Activated CD8-positive, alpha-beta T cell treated with anti-CD3 and anti-CD28 coated beads, Interleukin-2, amount 10 ng/mL, durations not matched to agents 7 days and 5 days (primary cell): ENCODE data around the gene GPSM1. TPM values are rescaled to one million over a fixed set of nuclear protein-coding genes. Genes with fewer than 3 reads are reported as not detected.

ENCODE experiments used
- ATAC-seq: fragments of 150-1000 bp; cut with Tn5 transposase; one replicate; pipeline ENCODE4 v1.10.0; 2021; ENCODE audit warnings: moderate library complexity
- CTCF ChIA-PET: fragments of 350-600 bp; sonication (Branson Sonifier 250); formaldehyde crosslinking; loops from one replicate; lab custom pipeline; 2021; ENCODE audit warnings: antibody characterized with exemption; lab: Charles Lee
- POLR2A ChIA-PET: fragments of 350-600 bp; sonication (Branson Sonifier 250); formaldehyde crosslinking; loops from one replicate; lab custom pipeline; 2021; ENCODE audit warnings: antibody characterized with exemption; lab: Charles Lee
- DNase-seq: peaks from one replicate; pipeline ENCODE4 v3.0.0-alpha.2; 2020
- H3K27ac Mint-ChIP-seq: one replicate; pipeline ENCODE4 v1.8.0; 2021; ENCODE audit warnings: mild to moderate bottlenecking, mixed read lengths
- H3K27me3 Mint-ChIP-seq: one replicate; pipeline ENCODE4 v1.8.0; 2021; ENCODE audit warnings: low read depth, mixed read lengths
- H3K36me3 Mint-ChIP-seq: one replicate; pipeline ENCODE4 v1.8.0; 2021; ENCODE audit warnings: low read depth, mixed read lengths
- H3K4me1 Mint-ChIP-seq: one replicate; pipeline ENCODE4 v1.8.0; 2021; ENCODE audit warnings: low read depth, mixed read lengths
- H3K4me3 Mint-ChIP-seq: one replicate; pipeline ENCODE4 v1.8.0; 2021; ENCODE audit warnings: mild to moderate bottlenecking, mixed read lengths
- H3K9me3 Mint-ChIP-seq: one replicate; pipeline ENCODE4 v1.8.0; 2022; ENCODE audit warnings: mixed read lengths; ENCODE audit not compliant: insufficient read depth
- total RNA-seq, 2 experiments: library from RNA; stranded (reverse); gene quantifications; one replicate each; pipeline ENCODE4 v1.2.3, GENCODE V29; 2021

Gene GPSM1
- total RNA-seq, 2 experiments from 2014 or later, result 1.8 to 2.3 TPM

DNA sequence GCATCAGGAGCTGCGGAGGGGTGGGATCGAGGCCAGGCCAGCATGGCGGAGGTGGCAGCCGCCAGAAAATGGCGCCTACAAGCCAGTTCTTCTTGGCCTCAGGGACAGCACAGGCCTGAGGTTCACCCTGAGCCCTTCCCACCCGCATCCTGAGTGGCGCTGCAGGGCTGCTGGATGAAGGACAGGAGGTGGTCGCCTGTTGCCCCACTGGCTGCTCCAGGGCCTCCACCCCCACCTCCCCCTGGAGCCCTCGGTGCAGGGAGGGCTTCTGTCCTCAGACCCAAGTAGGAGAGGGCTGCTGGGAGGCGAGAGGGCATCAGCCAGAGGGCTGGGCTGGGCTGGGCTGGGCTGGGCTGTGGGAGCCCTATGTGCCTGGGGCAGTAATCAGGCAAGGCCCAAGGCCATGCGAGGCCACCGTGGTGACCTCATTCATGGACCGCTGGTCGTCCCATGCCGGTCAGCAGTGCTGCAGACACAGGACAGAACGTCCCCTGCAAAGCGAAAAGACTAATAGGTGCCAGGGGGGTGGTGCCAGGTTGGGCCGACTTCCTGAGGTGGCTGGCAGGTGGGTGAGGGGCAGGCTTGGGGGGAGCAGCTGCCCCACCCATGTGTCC is 13.8 kb downstream of the GPSM1 start:
- Mint-ChIP-seq H3K4me1 (no peaks in the 10 kb centered on the region), H3K9me3 (no peaks in the 10 kb centered on the region), H3K27me3 (no peaks in the 10 kb centered on the region), H3K4me3 (no peak overlapping the region), H3K27ac (no peak overlapping the region), H3K36me3 (no peaks in the 10 kb centered on the region)
- ATAC-seq, result no peak
- CTCF ChIA-PET, result no interaction called here
- no peak for DNase-seq
- POLR2A ChIA-PET, result no interaction called here

DNA sequence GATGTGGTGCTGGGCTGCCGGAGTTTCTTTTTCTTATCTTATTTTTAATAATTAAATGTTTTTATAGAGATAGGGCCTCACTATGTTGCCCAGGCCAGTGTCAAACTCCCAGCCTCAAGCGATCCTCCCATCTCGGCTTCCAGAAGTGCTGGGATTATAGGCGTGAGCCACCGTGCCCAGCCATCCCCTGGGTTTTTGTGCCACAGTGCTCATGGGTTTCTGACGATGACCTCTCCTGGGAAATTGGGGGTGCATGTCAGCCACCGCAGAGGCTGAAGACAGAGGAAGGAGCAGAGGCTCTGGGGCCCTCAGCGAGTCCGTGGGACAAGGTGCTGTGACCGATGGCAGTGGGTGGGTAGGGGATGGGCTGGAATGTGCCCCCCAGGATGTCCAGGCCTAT is 14.4 kb downstream of the GPSM1 start:
- no peak for ATAC-seq
- ChIA-PET CTCF (no interaction called here), POLR2A (no interaction called here)
- DNase-seq, result no peak
- Mint-ChIP-seq H3K4me3 (no peak overlapping the region), H3K36me3 (no peaks in the 10 kb centered on the region), H3K4me1 (no peaks in the 10 kb centered on the region), H3K27me3 (no peaks in the 10 kb centered on the region), H3K27ac (no peak overlapping the region), H3K9me3 (no peaks in the 10 kb centered on the region)

DNA sequence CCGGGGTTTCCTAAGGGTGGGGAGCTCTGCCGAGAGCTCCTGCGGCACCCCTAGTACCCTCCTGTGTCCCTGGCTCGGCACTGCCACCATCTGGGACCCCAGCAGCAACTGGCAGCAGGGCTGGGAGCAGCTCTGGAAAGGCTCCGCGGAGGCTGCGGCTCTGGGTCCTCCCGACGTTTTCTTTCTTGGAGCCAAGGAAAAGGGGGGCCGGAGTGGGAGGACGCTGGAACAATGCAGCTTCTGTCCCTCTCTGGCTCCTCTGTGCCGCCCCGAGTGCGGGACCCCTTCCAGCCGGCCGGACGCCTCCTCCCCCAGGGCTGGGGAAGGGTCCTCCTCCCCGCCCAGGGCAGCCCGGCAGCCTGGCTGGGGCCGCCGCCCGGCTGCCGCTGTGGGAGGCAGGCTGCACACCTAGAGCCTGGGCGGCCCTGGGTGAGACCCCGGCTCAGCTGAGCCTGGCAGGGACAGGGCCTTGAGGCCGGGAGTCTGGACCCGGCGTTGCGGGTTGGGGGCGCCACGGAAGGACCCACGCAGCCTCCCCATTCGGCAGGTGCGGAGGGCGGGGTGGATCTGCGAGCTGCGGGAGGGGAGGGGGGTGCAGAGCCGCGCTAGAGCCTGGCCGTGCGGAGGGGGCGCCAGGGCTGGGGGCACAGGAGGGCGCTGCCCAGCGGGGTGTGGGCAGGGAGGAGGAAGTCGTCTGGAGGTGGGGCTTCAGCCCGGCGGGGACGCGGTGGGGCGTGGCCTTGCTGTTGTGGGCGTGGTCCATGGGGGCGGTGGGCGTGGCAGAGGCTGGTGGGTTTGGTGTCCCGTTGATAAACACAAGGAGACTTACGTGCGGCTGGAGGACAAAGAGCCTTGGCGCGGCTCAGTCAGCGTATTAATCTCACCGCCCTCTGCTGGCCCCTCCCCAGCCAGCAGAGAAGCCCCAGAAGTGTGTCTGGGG is 15.1 kb downstream of the GPSM1 start:
- Mint-ChIP-seq H3K4me3 (no peak overlapping the region), H3K27ac (no peak overlapping the region), H3K36me3 (no peaks in the 10 kb centered on the region), H3K9me3 (no peaks in the 10 kb centered on the region), H3K27me3 (no peaks in the 10 kb centered on the region), H3K4me1 (no peaks in the 10 kb centered on the region)
- ChIA-PET CTCF (no interaction called here), POLR2A (no interaction called here)
- ATAC-seq (peak; percentile 72), DNase-seq (peak; percentile 71)

DNA sequence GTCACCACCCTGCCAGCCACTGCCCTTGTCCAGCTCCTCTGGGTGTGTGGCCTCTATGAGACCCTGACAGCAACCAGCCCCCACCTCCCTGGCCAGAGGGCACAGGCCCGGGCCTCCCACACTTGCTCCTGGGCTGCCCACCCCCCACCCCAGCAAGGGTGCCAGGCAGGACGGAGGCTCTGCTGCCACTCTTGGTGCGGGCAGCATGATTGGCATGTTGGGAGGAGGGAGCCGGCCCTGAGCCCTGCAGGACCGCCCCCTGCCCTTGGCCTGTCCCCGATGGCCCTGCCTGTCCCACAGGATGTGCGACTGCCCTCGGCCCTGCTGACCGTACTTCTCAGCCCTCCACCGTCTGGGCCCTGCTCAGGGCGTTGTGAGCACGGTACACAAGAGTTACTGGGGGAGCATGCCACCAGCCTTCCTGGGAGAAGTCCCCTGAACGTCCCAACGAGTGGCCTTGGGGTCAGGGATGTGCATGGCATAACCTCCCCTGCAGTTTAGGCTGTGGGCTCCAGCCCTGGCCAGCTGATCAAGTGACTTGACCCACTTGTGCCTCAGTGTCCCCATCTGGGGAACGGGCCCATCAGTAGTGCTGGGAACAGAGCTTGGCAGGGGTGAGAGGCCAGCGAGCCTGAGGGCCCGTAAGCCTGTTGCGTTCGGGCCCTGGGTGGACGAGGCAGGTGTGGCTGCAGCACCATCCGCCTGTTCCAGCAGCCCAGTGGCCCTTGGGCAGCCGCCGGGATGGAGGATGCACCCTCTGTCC is 16.0 kb downstream of the GPSM1 start:
- Mint-ChIP-seq H3K36me3 (no peaks in the 10 kb centered on the region), H3K27me3 (no peaks in the 10 kb centered on the region), H3K27ac (no peak overlapping the region), H3K4me1 (no peaks in the 10 kb centered on the region), H3K4me3 (no peak overlapping the region), H3K9me3 (no peaks in the 10 kb centered on the region)
- POLR2A ChIA-PET, result no interaction called here
- ATAC-seq (no peak), DNase-seq (no peak)
- CTCF ChIA-PET, result no interaction called here

DNA sequence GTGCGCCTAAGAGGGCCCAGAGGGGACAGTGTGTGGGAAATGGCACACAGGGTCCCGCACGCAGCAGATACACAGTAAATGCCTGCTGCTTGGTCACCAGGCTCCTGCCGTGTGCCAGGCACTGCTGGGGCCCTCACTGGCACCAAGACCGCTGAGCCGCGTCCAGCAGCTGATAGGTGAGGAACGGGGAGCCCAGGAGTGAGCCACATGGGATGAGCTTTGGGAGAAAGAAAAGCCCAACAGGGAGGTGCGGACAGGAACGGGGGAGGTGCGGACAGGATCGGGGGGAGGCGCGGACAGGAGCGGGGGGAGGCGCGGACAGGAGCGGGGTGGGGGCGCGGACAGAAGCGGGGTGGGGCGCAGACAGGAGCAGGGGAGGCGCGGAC is 16.5 kb downstream of the GPSM1 start:
- CTCF ChIA-PET, result no interaction called here
- no peaks in the 10 kb centered on the region for H3K4me1 Mint-ChIP-seq
- H3K36me3 Mint-ChIP-seq, result no peaks in the 10 kb centered on the region
- no peaks in the 10 kb centered on the region for H3K27me3 Mint-ChIP-seq
- no peak for ATAC-seq
- no peak for DNase-seq
- no peak overlapping the region for H3K27ac Mint-ChIP-seq
- POLR2A ChIA-PET, result no interaction called here
- H3K4me3 Mint-ChIP-seq, result no peak overlapping the region
- no peaks in the 10 kb centered on the region for H3K9me3 Mint-ChIP-seq

DNA sequence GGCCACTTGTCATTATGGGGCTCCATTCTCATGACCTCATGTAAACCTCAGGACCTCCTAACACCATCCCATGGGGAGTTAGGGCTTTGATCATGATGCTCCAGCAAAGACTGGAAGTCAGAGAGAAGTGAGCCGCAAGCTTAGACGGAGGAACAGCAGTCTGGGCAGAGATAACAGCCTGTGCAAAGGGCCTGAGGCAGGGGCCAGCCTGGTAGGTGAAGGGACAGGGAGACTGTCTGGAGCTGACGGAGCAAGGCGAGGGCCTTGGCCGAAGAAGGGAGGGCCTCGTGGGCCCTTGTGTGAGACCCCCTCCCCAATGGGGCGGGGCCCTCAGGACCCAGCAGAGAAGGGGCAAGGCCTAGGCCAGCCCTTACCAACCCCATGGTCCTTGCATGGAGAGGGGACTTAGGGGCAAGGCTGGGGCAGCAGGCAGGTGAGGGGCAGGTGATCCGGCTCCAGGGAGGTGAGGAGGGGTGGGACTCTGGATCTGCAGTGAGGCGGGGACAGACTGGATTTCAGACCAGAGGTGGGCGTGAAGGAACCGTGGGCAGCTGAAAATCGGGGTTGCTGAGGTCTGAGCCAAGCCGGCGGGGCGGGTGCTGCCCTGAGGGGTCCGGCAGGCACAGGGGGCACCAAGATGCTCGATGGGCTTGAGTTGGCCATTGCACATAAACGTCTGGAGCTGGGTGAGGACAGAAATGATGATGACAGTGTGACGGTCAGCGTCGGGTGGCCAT is 17.4 kb downstream of the GPSM1 start:
- no peak for DNase-seq

DNA sequence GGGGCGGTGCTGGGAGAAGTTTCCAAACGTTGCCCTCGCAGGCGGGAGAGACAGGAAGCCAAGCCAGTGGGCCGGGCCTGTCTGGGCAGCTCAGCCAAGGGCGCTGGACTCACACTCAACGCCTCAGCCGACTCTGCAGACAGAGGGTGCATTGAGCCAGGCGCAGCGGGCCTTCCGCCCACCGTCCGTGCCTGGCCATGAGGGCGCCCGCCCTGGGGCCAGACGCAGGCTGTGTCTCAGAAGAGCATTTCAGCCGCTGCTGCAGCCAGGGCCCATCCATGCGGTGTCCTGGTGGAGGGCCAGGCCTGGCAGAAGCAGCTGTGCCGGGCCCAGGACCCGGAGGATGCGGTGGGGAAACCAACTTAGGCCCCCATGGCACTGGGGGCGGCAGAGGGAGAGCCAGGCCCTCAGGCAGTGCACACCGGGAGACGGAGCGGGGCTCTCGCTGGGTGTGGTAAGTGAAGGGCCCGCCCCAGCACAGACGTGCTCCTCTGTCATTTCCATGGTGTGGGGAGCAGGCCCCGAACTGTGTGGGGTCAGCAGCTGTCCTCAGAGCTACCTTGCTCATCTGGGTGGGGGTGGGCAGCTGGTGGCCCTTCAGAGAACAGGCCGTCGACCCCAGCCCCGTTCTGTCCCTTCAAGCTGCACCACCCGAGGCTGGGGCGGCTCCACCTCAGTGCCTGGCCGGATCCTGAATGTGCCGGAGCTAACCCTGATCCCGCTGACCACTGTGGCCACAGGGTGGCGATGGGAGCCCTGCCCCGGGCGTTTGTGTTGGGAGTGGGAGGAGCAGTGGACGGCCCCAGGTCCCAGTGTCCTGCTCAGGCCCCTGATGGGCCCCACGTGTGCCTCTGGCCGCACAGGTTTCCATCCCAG is 18.2 kb downstream of the GPSM1 start:
- ATAC-seq (no peak), DNase-seq (no peak)
- CTCF ChIA-PET, result no interaction called here
- Mint-ChIP-seq H3K4me1 (no peaks in the 10 kb centered on the region), H3K27me3 (no peaks in the 10 kb centered on the region), H3K9me3 (no peaks in the 10 kb centered on the region), H3K36me3 (no peaks in the 10 kb centered on the region), H3K27ac (no peak overlapping the region), H3K4me3 (no peak overlapping the region)
- POLR2A ChIA-PET, result no interaction called here

More for the DNA sequence above, 17.4 kb downstream of the GPSM1 start:
- no peak overlapping the region for H3K4me3 Mint-ChIP-seq
- no peak for ATAC-seq
- ChIA-PET POLR2A (no interaction called here), CTCF (no interaction called here)
- H3K9me3 Mint-ChIP-seq, result no peaks in the 10 kb centered on the region
- no peak overlapping the region for H3K27ac Mint-ChIP-seq
- no peaks in the 10 kb centered on the region for H3K36me3 Mint-ChIP-seq
- H3K4me1 Mint-ChIP-seq, result no peaks in the 10 kb centered on the region
- H3K27me3 Mint-ChIP-seq, result no peaks in the 10 kb centered on the region

DNA sequence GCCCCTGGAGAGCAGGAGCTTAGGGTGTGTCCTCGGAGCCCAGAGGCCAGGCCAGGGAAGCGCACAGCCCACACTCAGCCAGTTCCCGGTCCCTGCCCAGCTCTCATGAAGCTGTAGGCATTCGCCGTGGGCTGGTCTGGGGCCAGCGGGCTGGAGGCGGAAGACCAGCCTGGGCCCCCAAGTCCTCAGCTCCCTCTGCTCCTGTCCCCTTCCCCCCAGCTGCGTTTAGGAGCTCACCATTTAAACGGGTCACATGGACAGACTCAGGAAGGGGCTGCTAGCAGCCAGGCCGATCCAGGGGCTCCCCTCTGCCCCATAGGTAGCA is 18.8 kb downstream of the GPSM1 start:
- Mint-ChIP-seq H3K27me3 (no peaks in the 10 kb centered on the region), H3K9me3 (no peaks in the 10 kb centered on the region), H3K27ac (no peak overlapping the region), H3K4me3 (no peak overlapping the region), H3K36me3 (no peaks in the 10 kb centered on the region), H3K4me1 (no peaks in the 10 kb centered on the region)
- POLR2A ChIA-PET, result no interaction called here
- DNase-seq, result no peak
- no peak for ATAC-seq
- CTCF ChIA-PET, result no interaction called here

DNA sequence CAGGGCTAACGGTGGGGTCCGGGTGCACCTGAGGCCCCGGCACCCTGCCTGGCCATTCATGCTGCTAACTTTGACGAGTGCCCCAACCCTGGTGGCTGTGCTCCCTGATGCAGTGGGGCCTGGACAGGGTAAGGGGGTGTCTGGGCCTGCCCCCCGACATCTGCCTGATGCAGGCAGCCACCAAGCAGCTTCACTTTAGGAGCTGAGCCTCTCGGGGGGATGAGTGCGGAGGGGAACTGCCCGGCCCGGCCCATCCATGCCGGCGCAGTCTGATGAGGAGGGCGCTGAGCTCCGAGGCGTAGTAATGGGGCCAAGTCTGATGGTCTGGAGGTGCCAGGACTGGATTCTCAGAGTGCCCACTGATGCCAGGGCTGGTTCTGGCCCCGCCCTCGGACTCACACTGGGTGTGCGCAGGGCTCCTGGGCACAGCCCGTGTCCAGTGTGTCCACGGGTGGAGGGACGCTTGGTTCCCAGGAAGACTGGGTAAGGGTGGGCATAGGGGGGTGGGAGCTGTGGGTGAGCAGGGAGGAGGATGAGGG is 19.7 kb downstream of the GPSM1 start:
- Mint-ChIP-seq H3K36me3 (no peaks in the 10 kb centered on the region), H3K4me3 (no peak overlapping the region), H3K4me1 (no peaks in the 10 kb centered on the region), H3K27ac (no peak overlapping the region), H3K27me3 (no peaks in the 10 kb centered on the region), H3K9me3 (no peaks in the 10 kb centered on the region)
- ChIA-PET POLR2A (no interaction called here), CTCF (no interaction called here)
- ATAC-seq, result no peak
- no peak for DNase-seq

DNA sequence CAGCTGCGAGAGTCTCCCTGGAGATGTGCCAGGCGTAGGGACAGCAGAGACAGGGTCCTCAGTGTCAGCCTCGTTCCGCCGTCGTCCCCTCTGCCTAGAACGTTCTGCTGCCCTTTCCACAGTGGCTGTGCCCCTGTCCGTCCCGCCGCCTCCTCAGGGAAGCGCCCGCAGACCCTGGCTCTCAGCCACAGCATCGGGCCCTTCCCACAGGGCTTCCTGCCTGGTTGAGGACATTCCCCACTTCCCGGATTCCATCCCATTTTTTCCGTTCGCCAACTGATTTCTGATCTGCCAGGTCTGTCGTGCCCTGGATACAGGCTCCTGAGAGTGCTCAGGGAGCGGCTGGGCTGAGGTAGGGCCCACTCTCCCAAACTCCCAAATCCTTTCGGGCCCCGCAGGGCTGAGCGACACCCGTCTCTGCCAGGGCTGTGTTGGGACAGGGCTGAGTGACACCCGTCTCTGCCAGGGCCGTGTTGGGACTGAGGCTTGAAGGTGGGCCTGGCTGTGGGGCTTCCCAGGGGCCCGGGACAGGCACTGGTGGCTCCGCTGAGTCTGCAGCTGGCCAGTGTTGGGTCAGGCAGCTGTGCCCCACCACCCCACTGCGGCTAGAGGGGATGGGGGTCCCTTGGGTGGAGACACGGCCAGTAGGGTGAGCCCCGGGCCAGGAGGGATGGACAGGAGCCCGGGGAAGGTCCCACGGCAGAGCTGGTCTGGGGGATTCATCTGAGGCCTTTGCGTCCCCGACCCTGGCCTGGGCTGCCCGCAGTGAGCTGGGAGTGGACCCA is 20.3 kb downstream of the GPSM1 start:
- CTCF ChIA-PET, result no interaction called here
- POLR2A ChIA-PET, result no interaction called here
- DNase-seq (no peak), ATAC-seq (no peak)
- Mint-ChIP-seq H3K36me3 (no peaks in the 10 kb centered on the region), H3K4me3 (no peak overlapping the region), H3K4me1 (no peaks in the 10 kb centered on the region), H3K27me3 (no peaks in the 10 kb centered on the region), H3K27ac (no peak overlapping the region), H3K9me3 (no peaks in the 10 kb centered on the region)
